Spinal cord (tissue), 10 donors: Measurements from ENCODE around the gene UBFD1. TPM values are rescaled to one million over a fixed set of nuclear protein-coding genes. Genes with fewer than 3 reads are reported as not detected.

Experiments
- DNase-seq, 6 donors: peaks; one replicate each; pipeline versions ENCODE4 v3.0.0 to v3.0.0-alpha.2; 2013 to 2015; ENCODE audit warnings: low spot score in 6 of 6, low read depth in 4 of 6
- H3K27ac ChIP-seq: one replicate; pipeline ENCODE4 v1.5.1; 2013; ENCODE audit warnings: low read depth, low read length, control low read depth
- H3K27me3 ChIP-seq: one replicate; pipeline ENCODE4 v1.6.1; 2013; ENCODE audit warnings: low read length; ENCODE audit not compliant: control insufficient read depth, insufficient read depth
- H3K36me3 ChIP-seq: one replicate; pipeline ENCODE4 v1.6.1; 2013; ENCODE audit warnings: low read length; ENCODE audit not compliant: control insufficient read depth, insufficient read depth
- H3K4me1 ChIP-seq: one replicate; pipeline ENCODE4 v1.6.1; 2013; ENCODE audit warnings: low read length; ENCODE audit not compliant: control insufficient read depth, insufficient read depth
- H3K4me3 ChIP-seq: one replicate; pipeline ENCODE4 v1.5.1; 2013; ENCODE audit warnings: low read depth, low read length, control low read depth
- H3K9me3 ChIP-seq: one replicate; pipeline ENCODE4 v1.6.1; 2013; ENCODE audit warnings: low read length; ENCODE audit not compliant: control insufficient read depth, insufficient read depth
- WGBS: methylation state at CpG from one replicate; pipeline ENCODE4 v1.1.5; 2013; ENCODE audit warnings: missing lambda C conversion rate; ENCODE audit not compliant: insufficient coverage; 5-methylcytosine and 5-hydroxymethylcytosine counted together
- polyA plus RNA-seq, 2 donors: library from polyadenylated mRNA; unstranded; fragments of 120-200 nt; gene quantifications; one replicate each; pipeline ENCODE4 v1.2.1, GENCODE V29; 2013; ENCODE audit not compliant: insufficient read length in 2 of 2
- total RNA-seq, 2 donors: library from RNA; depleted of rRNA in 1 of 2; stranded (reverse); fragments of 120-200 nt in 1 of 2; fragments of >200 nt in 1 of 2; gene quantifications; one replicate each; pipeline versions ENCODE4 v1.2.3 to v1.2.4, GENCODE V29; 2013 to 2014
- donor health status: healthy.

The UBFD1 gene
- total and polyA plus RNA-seq, 4 donors = 58.1 to 104 (median 88.8) TPM

DNA sequence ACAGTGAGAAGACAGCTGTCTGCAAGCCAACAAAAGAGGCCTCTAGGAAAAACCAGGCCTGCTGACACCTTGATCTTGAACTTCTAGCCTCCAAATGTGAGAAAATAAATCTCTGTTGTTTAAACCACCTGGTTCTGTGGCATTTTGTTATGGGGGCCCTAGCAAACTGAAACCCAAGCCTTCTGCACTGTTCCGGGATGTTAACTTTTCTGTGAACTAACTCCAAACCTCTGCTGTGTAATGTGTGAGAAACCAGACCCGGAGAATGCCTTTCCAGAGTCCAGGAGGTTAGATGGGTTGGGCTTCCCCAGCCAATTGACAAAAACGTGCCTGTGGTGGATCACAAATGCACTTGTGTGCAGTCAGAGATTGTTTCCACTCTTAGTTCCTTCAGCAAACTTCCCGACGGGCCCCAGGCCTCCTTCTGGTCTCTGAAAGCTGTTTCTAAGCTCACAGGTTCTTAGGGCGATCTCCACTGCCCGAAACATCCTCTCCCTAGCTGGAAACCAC, 33.6 kb upstream of the UBFD1 start:
- no peak overlapping the region for H3K27ac ChIP-seq
- peaks cover 64% of the 10 kb centered on the region for H3K36me3 ChIP-seq
- 97% methylated on average over 6 of the region's 7 CpGs for WGBS
- no peaks in the 10 kb centered on the region for H3K4me1 ChIP-seq
- DNase-seq = no peak
- H3K9me3 ChIP-seq = no peaks in the 10 kb centered on the region
- no peak overlapping the region for H3K4me3 ChIP-seq
- H3K27me3 ChIP-seq = no peaks in the 10 kb centered on the region

DNA sequence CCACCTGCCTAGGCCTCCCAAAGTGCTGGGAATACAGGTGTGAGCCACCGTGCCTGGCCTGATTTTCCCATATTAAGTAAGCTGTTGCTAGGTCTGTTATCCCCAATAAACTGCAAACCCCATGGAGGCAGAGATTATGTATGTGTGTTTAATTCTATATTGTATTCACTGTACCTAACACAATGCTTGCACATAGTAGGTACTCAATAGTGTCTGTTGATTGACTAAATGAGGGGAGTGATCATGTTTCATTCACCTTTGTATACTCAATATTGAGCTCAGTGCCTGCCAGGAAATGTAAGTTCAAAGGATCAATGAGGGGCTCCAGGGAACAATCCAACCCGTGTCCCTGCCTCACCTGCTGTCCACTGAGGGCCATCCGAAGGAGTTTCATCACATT, 32.6 kb upstream of the UBFD1 start:
- H3K36me3 ChIP-seq = peaks cover 63% of the 10 kb centered on the region
- H3K4me1 ChIP-seq = no peaks in the 10 kb centered on the region
- DNase-seq = no peak
- H3K4me3 ChIP-seq = no peak overlapping the region
- 85% methylated on average over 2 of the region's 3 CpGs for WGBS
- H3K9me3 ChIP-seq = no peaks in the 10 kb centered on the region
- no peaks in the 10 kb centered on the region for H3K27me3 ChIP-seq
- no peak overlapping the region for H3K27ac ChIP-seq

DNA sequence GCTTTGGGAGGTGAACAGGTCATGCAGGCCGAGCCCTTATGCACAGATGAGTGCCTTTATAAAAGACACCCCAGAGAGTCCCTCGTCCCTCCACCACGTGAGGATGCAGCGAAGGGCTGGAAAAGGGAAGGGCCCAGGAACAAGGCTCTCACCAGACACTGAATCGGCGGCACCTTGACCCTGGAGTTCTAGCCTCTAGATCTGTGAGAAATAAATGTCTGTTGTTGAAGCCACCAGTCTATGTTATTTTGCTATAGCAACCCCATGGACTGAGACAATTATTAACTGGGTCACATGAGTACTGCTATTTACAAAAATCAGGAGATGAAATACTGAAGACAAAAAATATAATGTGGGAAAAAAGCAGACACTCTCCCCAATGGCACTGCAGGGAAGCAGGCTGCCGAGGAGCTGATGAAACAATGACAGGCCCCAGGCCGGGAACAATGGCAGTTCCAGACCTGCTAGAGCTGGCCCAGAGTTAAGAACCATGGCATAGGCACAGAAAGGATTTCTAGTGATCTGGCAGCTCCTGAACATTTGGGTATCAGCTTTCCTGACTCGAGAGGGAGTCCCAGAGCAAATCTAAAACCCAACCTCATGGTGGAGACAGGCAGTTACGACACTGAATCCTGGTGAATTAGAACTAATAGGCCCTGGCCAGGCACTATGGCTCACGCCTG, 29.4 kb upstream of the UBFD1 start:
- H3K4me3 ChIP-seq = no peak overlapping the region
- H3K27ac ChIP-seq = no peak overlapping the region
- H3K36me3 ChIP-seq = peaks cover 77% of the 10 kb centered on the region
- H3K4me1 ChIP-seq = no peaks in the 10 kb centered on the region
- 64% methylated on average over 2 of the region's 11 CpGs for WGBS
- H3K27me3 ChIP-seq = no peaks in the 10 kb centered on the region
- DNase-seq = no peak
- H3K9me3 ChIP-seq = no peaks in the 10 kb centered on the region

DNA sequence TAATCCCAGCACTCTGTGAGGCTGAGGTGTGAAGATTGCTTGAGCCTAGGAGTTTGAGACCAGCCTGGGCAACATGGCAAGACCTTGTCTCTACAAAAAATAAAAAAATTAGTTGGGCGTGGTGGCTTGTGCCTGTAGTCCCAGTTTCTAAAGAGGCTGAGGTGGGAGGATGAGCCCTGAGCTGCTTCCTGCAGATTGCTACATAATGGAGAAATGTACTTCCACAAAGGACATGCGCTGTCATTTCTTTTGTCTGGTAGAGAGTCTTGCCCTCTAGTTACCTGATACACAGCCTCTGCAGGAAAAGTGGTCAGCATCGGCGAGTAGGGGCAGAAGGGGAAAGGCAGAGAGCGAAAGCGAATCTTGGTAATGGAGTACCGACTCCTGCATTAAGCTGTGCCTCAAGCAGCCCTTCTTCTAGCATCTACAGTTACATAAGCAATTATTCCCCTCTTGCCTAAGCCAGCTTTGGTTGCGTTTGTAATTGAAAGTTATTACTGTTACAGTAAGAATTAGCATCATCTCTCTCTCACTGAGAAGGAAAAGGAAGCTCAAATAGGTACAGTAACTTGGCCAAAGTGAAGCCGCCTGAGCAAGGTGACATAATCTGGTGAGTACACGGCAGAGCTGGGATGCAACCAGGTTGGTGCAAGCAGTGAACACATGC, 28.8 kb upstream of the UBFD1 start:
- Histone ChIP-seq H3K27ac (no peak overlapping the region), H3K4me1 (no peaks in the 10 kb centered on the region), H3K27me3 (no peaks in the 10 kb centered on the region), H3K36me3 (peaks cover 79% of the 10 kb centered on the region), H3K9me3 (no peaks in the 10 kb centered on the region), H3K4me3 (no peak overlapping the region)
- no peak for DNase-seq
- WGBS = 100% methylated on average over 4 of the region's 10 CpGs

DNA sequence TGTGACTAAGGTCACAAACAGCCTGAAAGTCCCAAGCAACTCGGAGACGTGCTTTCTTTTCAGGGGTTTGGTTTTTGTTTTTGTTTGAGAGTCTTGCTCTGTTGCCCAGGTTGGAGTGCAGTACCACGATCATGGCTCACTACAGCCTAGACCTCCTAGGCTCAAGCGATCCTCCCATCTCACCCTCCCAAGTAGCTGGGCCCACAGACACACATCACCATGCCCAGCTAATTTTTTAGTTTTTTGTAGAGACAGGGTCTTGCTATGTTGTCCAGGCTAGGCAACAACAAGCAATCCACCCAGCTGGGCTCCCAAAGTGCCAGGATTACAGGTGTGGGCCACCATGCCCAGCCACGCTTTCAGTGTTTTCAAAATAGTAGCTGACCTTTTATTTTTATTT, 27.5 kb upstream of the UBFD1 start:
- Histone ChIP-seq H3K27me3 (no peaks in the 10 kb centered on the region), H3K36me3 (peaks cover 77% of the 10 kb centered on the region), H3K27ac (no peak overlapping the region), H3K4me3 (no peak overlapping the region), H3K9me3 (no peaks in the 10 kb centered on the region), H3K4me1 (no peaks in the 10 kb centered on the region)
- WGBS = 100% methylated on average over 1 of the region's 5 CpGs
- no peak for DNase-seq

DNA sequence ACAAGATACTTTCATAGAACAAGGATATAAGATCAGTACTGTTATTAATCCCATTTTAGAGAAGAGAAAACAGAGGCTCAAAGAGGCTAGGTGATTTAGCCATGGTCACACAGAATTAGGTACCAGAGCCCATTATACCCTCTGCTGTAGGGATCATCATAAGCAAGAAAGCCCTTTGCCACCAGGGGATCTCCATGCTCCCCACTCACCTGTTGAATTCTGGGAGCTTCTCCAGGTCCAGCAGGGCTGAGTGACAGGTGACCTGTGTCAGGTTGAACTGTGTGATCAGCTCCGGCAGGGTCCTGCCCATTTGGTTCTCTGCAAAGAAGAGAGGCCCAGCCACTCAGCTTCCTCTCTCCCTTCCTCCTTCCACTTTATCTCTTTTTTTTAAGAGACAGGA, 25.1 kb upstream of the UBFD1 start:
- H3K27ac ChIP-seq = no peak overlapping the region
- H3K9me3 ChIP-seq = no peaks in the 10 kb centered on the region
- no peaks in the 10 kb centered on the region for H3K4me1 ChIP-seq
- no peak overlapping the region for H3K4me3 ChIP-seq
- DNase-seq = no peak
- H3K27me3 ChIP-seq = no peaks in the 10 kb centered on the region
- H3K36me3 ChIP-seq = peaks cover 71% of the 10 kb centered on the region
- WGBS = 80% methylated on average over 1 of the region's 1 CpG

DNA sequence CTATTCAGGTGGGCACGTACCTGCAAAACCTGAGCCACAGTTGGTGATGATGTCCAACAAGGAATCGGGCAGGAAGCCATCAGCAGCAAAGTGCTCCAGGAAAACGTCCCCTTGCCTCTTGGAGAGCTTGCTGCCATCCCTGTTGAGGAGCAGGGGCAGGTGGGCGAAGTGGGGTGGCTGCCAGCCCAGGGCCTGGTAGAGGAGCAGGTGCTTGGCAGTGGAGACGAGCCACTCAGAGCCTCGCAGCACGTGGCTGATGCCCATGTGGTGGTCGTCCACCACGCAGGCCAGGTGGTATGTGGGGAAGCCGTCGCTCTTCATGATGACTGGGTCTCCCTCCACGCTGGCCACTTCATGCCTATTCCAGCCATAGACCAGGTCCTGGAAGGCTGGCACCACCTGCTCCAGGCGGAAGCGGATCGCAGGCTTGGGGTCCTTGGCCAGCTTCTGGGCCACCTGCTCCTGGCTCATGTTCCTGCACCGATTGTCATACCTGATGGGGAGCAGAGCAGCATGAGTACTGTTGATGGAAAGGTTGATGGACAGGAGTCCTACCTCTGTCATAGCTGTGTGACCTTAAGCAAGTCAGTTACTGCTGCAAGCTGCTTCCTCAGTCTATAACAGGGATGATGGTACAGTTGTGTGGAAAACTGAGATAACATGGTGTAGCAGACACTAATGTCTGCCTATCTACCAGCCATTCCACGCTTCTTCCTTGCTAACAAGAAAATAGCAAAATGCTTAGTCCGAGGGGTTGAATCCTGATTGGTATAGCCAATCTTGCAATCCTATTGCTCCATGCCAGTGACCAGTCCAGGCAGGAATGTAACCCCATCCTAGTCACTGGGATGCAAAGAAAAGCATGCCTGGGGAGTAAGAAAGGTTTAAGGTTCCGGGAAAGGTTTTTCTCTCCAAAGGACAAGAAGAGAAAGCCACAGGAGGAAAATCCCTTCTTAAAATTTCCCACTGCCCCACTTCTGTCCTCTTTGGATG, 22.4 kb upstream of the UBFD1 start:
- H3K9me3 ChIP-seq = no peaks in the 10 kb centered on the region
- no peaks in the 10 kb centered on the region for H3K4me1 ChIP-seq
- no peak overlapping the region for H3K27ac ChIP-seq
- H3K27me3 ChIP-seq = no peaks in the 10 kb centered on the region
- no peak overlapping the region for H3K4me3 ChIP-seq
- H3K36me3 ChIP-seq = peaks cover 66% of the 10 kb centered on the region
- no peak for DNase-seq
- 93% methylated on average over 17 of the region's 19 CpGs for WGBS

DNA sequence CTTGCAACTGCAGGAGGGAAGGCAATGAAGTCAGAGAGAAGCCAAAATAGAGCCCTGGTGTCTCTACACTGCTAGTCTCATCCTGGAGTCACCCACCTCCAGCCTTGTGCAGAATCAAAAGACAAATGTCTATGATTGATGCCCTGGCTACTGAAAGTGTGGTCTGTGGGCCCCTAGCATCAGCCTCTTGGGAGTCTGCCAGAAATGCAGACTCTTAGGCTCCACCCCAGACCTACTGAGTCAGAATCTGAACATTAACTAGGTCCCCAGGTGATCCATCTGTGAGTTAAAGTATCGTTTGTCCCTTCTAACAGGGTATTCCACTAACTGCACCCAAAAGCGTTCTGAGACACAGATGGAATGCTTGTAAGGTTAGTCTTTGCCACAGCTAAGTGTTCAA, 21.6 kb upstream of the UBFD1 start:
- no peak for DNase-seq
- H3K27me3 ChIP-seq = no peaks in the 10 kb centered on the region
- H3K27ac ChIP-seq = no peak overlapping the region
- no peaks in the 10 kb centered on the region for H3K9me3 ChIP-seq
- H3K4me1 ChIP-seq = no peaks in the 10 kb centered on the region
- WGBS = no CpG with 5 or more reads among the region's 2 CpGs
- H3K36me3 ChIP-seq = peaks cover 64% of the 10 kb centered on the region
- no peak overlapping the region for H3K4me3 ChIP-seq

DNA sequence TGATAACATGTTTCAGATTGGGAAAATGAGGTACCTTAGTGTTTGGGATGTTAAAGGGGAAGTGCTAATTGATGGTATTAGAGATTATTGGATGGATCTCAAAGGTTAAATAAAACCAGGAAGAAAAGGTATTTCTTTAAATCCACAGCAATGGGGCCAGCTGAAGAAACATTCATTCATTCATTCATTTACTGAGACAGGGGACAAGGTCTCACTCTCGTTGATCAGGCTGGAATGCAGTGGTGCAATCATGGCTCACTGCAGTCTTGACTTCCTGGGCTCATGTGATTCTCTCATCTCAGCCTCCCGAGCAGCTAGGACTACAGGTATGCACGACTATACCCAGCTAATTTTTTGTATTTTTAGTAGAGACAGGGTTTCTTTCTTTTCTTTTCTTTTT, 20.1 kb upstream of the UBFD1 start:
- H3K36me3 ChIP-seq = peaks cover 64% of the 10 kb centered on the region
- 80% methylated on average over 1 of the region's 3 CpGs for WGBS
- H3K4me1 ChIP-seq = no peaks in the 10 kb centered on the region
- no peaks in the 10 kb centered on the region for H3K9me3 ChIP-seq
- no peak for DNase-seq
- H3K27ac ChIP-seq = no peak overlapping the region
- no peak overlapping the region for H3K4me3 ChIP-seq
- no peaks in the 10 kb centered on the region for H3K27me3 ChIP-seq
